Pons (tissue), 1 donor: ENCODE data around the gene SEC14L1.

Experiments used
- DNase-seq: peaks from one replicate; pipeline ENCODE4 v3.0.0-alpha.2; 2016; ENCODE audit warnings: low spot score

The SEC14L1 gene

DNA sequence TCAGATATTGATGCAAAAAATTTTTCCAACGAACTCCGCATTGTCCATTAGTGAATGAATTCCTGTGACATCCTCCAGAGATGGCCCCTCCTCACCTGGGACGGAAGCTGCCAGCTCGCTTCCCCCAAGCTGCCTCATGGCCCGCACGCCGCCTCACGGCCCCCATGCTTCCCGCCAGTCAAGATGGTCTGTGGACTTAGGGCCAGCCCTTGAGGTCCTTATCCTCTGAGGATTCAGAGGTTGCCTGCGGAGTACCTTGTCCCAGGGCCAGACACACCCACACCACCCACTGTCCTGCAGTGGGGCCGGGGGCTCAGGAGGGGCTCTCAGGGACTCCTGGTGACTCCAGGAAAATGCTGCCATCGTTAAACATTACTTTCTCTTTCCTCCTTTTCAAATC lies 73.6 kb downstream of the SEC14L1 start:
- no peak for DNase-seq

DNA sequence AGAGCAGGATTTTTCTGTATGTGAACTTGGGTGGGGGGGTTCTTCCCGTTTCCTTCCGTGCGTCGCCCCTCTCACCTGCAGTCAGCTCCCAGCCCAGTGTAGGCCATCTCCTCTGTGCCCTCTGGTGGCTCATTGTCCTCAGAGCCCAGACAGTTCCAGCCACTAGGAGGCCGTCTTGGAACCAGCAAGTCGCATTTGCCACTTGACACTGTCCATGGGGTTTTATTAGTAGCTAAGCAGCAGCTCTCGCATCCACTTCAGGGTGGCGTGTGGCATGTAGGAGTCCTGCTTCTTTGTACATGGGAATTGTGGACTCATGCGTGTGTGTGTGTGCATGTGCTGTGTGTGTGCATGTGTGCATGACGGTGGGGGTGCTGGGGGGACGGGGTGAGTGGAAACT lies 74.0 kb downstream of the SEC14L1 start:
- DNase-seq = peak; percentile 91

DNA sequence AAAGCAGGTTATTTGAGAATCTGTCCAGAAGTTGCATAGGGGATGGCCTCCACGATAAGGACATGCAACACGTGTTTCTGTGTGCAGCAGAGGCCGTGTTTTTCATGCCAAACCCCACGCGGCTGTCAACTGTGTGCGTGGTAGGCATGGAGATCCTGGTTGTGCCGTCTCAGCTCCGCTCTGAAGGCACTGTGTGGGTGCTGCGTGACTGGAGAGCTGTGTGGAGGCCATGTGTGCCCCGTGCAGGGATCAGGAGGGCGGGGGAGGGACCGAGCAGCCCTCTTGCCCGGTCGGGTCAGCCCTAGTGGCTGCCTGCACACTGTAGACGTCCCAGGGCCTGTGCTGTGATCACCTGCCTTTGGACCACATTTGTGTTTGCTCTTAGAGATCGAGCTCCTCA lies 74.5 kb downstream of the SEC14L1 start:
- no peak for DNase-seq

DNA sequence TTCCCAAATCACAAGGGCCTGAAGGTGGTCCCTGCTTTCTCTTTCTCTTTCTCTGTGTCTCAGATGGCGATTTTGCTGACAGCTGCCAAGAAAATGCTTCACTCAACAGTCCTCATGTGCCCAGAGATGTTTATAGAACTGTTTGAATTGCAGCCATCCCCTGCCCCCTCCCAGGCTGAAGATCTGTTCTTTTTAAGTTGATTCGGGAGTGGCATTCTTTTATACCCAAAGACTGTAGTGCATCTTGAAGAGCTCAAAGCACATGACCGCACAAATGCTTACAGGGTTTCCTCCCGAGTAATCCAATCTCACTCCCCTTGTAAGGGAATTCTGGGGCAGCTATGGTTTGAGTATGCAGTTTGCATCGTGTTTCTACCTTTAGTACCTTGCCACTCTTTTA lies 75.7 kb downstream of the SEC14L1 start:
- DNase-seq = no peak

DNA sequence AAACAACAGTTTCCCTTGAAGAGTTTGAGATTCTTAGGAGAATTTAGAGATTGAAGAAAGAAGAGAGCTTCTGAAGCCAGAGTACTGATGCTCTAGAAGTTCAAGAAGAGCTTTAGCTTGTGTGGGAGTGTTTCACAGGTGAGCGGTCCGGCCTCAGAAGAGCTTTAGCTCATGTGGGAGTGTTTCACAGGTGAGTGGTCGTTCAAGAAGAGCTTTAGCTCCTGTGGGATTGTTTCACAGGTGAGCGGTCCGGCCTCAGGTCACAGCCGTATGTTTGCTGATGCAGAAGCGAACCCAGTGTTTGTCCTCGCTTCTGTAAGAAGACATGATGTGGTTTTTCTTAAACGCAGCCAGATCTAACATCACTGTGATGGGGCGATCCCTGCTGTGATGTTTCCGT lies 76.4 kb downstream of the SEC14L1 start:
- no peak for DNase-seq

DNA sequence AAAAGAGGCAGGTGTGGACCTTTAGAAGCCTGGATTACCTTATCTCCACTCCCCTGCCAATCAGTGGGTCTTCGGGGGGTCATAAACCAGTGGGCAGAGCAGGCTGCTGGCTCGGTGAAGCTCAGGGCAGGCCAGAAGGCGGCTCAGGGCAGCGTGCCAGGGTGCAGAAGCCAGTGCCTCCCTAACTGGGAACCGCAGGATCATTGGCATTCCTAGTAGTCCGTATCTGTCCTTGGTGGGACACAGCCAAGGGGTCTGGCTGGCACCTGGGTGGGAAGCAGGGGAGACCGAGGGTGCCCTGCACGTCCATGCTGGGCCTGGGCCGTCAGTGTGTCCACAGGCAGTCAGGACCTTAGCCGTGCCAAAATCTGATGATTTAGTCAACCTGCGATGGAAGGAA lies 76.8 kb downstream of the SEC14L1 start:
- no peak for DNase-seq

DNA sequence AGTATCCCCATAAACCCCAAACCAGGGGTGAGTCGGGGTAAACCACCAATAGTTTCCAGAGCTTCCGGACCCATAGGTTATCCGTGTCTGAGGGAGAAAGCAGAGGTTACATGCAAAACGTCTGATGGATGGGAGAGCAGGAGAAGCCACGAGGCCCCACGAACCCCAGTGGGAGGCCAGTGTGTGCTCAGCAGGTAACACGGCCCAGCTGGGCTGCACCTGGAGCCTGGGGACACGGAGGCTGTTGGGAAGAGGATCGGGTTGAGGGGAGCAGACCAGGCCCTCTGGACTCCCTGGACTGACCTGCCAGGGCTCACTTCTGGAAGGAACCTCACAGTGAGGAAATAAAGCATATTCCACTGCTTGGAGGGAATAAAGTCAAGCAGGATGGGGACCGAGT lies 78.1 kb downstream of the SEC14L1 start:
- no peak for DNase-seq

DNA sequence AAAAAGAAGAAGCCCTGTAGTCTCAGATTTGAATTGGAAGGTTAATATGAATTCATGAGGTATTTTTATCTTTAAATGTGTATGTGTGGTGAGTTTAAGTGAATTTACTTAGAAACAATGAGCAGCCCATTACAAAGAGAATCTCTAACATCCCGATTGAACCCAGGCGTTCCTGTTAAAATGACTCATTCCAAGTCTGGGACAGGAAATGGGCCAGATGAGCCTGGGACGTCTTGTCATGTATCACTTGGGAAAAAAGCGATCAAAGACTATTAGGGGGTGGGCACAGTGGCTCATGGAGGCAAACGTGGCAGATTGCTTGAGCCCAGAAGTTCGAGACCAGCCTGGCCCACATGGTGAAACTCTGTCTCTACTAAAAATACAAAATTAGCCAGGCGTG lies 81.6 kb downstream of the SEC14L1 start:
- no peak for DNase-seq

DNA sequence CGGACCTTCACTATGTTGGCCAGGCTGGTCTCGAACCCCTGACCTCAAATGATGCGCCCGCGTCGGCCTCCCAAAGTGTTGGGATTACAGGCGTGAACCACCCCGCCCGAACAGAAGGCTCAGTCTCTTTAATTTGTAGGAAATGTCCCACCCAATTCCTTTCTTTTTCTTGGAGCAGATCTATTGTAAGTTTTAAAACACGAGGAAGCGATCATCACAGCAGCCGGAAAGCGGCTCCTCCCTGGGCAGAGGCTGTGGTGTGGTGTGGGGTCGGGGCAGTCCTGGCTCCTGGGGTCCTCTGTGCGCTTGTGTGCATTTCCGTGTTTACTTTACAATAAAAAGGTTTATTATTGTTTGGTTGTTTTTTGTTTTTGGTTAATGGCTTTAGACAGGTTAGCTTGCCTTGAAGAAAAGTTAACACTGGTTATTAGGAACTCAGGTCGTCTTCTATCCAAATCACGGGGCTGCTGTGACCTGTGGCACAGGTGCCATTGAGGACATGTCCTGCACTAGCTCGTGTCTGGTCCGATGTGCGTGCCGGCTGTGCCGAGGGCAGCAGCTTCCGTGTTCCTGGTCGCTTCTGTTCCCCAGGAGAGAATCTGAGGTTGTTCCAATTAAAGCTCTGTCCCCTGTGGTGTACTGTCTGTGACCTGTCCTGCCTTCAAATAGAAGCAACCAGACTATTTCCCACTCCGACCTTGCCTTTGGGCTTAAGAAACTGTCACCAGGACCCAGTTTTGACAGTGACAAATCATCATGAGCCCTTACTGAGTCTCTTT lies 83.1 kb downstream of the SEC14L1 start:
- DNase-seq = no peak

DNA sequence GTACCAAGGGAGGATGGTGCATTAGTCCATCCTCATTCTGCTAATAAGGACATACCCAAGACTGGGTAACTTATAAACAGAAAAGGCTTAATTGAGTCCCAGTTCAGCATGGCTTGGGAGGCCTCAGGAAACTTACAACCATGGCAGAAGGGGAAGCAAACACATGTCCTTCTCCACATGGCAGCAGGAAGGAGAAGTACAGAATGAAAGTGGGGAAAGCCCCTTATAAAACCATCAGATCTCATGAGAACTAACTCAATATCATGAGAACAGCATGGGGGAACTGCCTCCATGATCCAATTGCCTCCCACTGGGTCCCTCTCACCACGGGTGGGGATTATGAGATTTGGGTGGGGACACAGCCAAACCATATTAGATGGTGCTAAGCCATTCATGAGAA lies 84.5 kb downstream of the SEC14L1 start:
- DNase-seq = no peak

DNA sequence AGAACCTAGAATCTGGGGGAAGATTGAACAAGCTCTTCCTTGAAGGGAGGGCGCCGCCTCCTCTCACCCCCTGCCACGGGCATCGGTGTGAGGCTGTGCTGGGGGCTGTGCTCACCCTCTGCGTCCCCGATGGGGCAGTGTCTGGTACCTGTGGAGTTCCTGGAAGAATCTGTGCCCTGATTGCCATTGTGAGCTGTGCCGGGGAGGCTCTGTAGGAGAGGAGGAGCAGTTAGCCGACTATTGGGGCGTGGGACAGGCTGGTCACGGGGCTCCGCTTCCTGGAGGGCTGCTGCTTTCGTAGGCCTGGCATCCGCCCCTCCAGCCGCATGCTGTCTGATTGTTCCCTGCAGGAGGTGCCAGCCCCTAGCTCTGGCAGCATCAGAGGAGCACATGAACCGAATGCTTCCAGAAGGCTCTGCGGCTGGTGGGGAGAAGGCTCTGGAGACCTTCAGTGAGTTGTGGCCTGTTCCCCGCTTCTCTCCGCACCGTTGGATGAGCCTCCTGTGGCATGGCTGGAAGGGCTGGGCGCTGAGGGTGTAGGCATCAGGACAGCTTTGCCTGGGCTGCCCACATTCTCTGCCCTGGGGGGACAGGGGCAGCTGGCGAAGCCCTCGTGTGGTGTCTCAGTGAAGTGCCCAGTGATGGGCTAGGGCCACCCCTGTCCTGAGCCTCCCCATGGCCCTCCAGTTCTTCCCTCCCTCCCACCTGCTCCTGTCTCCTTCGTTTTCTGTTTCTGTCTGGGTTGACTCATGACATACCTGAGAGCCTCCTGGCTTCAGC lies 86.9 kb downstream of the SEC14L1 start:
- no peak for DNase-seq

DNA sequence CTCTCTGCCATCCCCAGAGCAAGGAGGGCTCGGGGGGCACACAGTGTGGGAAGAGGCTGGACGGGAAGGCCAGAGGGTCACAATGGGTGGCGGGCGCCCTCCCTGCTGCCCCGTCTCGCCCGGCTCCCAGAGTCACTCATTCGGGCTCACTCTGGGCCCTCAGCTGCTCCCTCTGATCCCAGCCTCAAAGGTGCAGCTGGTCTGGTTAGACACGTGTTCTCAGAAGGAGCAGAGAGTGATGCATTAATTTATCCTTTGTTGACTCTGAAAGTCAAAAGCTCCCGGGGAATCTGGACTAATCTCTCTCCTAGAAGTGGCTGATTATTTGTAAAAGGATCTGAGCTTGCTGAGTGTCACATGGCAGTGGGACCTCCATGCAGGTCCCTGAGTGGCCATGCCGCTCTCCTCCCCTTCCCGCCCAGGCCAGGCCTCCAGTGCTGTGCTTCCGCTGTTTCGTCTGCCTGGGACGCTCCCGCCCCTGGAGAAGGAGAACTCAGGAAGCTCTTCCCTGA lies 87.5 kb downstream of the SEC14L1 start:
- no peak for DNase-seq

DNA sequence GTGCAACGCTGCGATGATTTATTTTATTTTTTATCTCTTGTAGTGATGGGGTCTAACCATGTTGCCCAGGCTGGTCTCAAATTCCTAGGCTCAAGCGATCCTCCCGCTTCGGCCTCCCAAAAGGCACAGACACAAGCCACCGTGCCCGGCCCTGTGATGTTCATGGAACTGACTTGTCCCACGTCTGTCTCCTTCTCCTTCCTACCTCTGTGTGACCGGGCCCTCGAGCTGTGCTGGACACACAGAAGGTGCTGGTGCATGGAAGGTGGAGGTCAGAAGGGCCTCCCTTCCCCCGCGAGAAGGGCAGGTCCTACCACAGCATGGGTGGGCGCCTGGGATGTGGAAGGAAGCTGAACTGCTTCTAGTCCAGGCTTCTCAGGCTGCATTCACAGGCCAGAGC lies 88.0 kb downstream of the SEC14L1 start:
- no peak for DNase-seq

DNA sequence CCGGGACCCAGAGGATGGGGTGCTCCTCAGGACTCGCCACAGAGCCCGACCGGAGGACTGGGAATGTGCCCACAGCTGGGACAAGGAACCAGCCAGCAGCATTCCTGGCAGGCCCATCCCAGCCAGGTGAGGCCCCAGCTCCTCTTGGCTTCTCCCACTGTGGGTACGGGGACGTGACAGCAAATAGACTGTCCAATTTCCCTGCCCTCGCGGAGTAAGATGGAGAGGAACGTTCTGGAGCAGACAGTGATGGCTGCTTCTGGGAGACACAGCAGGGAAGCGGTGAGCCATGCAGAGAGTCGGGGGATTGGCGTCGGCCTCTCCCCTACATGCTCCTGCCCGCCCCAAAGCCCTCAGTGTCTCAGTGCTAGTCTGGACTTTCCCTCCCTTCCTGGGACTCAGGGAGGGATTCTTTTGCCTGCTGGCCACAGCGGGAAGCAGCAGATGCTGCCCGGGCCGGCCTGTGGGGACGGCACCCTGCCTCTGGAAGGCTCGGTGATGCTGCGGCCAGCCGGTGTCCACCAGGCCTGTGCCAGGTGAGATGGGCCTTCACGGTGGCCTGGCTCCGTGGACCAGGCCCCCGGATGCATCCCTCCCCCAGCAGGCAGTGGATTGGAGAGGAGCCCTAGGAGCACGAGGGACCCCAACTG lies 89.1 kb downstream of the SEC14L1 start:
- no peak for DNase-seq

DNA sequence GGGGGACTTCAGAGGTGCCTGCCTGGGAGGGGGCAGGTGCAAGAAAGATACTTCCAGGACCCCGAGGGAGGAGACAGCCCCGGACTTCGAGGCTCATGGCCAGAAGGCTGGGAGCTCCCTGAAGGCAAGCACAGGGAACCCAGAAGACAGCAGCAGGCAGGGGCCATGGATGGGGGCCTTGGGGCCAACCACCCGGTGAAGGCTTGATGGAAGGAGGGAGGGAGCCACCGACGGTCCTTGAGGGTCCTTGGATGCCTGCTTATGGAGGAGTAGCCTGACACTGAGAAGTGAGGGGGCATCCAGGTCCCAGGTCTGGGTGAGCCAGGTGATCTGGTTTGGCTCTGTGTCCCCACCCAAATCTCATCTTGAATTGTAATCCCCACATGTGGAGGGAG lies 89.7 kb downstream of the SEC14L1 start:
- DNase-seq = no peak

DNA sequence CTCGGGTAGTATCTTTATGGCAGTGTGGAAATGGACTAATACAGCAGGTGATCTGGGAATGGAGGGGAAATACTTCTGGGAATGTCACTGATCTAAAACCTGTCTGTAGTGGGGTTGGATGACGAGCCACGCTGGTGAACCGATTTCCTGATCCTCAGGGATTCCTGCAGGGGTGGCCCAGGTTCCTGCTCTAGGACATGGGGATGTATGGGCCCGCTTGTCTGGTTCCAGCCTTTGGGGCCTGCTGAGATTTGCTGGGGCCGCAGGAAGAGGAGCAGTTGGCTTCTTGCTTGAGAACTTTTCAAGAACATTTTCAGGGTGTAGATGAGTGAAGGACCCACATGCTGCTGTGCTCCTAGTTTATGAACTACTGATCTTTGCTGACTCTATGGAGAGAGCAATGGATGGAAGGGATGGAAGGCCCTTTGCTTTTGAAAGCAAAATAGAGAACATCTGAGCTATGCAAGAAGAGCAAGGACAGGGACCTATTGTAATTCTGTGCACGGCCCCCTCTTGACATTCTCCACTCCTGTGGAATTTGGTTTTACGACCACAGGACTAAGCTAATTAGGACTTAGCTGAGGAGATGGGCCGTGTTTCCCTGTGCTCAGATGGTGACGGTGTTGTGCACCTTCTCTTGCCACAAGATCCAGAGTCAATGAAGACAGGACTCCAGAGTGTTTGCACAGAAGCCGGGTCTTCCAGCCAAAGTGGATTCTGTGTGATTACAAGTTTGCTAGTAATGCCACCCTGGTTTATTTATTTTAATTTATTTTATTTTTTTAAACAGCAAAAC lies 90.5 kb downstream of the SEC14L1 start:
- no peak for DNase-seq

DNA sequence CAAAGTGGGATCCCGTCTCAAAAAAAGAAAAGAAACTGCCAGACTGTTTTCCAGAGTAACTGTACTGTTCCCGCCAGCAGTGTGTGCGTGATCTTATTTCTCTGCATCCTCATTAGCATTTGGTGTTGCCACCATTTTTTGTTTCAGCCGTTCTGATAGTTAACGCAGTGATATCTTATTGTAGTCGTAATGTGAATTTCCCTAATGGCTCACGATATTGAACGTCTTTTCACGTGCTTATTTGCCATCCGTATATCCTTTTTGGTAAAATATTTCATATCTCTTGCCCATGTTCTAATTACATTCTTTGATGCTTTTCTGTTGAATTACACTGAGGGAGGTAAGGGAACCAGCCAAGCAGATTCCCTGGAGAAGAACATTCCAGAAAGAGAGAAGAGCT lies 92.4 kb downstream of the SEC14L1 start:
- no peak for DNase-seq

DNA sequence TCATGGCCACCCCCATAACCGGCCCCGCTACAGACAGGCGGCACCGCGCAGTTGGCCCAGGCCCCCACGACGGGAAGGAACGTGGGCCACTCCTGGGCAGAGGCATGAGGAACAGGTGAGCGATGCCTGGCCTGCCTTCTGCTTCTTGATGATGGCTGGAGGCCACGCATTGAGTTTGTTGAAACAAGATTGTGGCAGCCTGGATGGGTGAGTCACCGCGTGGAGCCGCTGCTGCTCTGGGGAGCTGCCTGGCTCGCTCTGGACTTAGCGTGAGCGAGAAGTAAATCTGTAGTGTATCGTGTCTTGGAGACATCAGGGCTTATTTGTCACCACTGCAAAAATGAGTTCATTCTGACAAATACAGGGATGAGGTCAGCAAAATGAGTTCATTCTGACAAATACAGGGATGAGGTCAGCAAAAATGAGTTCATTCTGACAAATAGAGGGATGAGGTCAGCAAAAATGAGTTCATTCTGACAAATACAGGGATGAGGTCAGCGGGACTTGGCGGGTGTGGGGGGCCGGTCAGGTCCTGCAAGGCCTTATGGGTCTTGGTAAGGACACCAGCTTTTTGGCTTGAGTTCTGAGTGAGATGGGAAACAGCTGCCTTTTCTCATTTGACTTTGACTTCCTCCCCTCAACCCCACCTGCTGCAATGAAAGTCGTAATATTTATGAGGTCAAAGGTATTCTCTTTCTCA lies 93.0 kb downstream of the SEC14L1 start:
- DNase-seq = no peak

DNA sequence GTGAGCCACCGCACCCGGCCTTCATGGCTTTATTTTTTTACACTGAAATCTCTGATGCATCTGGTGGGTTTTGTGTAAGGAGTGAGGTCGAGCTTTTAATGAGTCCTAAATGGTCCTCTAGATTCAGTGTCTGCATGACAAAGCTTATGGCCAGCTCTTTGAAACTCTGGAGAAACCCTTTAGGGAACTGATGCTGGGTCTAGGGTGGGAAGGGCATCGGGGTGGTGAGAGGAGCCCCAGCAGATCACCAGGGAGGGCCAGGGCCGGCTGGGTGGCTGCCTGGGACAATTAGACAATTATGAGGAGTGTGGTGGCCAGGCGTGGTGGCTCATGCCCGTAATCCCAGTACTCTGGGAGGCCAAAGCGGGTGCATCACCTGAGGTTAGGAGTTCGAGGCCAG lies 93.9 kb downstream of the SEC14L1 start:
- no peak for DNase-seq

DNA sequence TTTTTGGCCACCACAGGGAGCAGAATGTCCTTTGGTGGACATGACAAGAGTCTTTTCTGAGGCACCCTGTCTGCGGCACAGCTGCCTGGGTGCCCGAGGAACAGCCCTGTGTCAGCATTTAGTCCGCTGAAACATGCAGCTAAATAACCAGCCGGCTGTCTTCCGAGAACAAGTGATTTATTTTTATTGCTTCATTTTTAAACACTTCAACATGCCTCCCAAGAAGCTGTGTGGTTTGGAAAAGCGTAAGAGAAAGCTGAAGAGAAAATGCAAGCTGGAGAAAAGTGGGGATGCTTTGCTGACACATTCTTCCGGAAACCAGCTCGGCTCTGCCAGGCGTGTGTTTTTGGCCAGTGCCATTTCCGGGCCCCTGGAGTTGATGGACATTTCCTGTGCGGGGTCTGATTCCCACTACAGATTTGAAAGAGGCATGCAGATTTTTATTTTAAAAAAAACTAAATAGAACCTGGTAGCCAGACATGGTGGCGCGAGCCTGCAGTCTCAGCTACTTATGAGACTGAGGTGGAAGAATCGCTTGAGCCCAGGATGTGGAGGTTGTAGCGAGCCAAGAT lies 94.7 kb downstream of the SEC14L1 start:
- DNase-seq = peak; percentile 50
